ENCODE measurements around the gene AP2A1. TPM values are rescaled to one million over a fixed set of nuclear protein-coding genes. Genes with fewer than 3 reads are reported as not detected.

AP2A1 gene
- total RNA-seq, 1 donor from 2014 or later, result 96.7 TPM

DNA sequence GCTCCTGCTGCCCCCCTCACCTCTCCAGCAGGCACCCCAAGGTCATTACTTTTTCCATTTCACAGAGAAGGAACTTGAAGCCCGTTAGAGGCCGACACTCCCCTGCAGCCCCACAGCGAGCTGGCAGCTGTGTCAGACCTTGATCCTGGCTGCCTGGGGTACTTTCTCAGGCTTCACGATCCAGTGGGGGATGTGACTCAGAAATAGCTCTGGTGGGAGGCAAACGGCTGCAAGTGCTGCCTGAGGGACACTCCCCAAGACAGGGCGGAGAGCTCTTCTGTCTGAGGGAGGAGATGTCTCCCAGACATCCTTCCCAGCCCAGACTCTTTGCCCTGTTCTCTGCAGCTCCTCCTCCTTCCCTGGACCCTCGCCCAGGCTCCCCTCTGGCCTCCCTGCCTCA is 8.5 kb upstream of the AP2A1 start:
- no peak for DNase-seq (ENCODE audit: low read depth, low spot score)
- no peak overlapping the region for H3K27ac Mint-ChIP-seq (ENCODE audit: unreplicated experiment)
- no peaks in the 10 kb centered on the region for H3K9me3 Mint-ChIP-seq
- H3K4me3 Mint-ChIP-seq, result no peak overlapping the region
- peaks cover 16% of the 10 kb centered on the region for H3K27me3 Mint-ChIP-seq (ENCODE audit: low read depth)
- no peak for TF ChIP-seq CTCF (conservative IDR thresholded peaks at IDR 0.05)
- H3K4me1 Mint-ChIP-seq, result no peaks in the 10 kb centered on the region
- H3K36me3 Mint-ChIP-seq (ENCODE audit: low read depth), result no peaks in the 10 kb centered on the region

DNA sequence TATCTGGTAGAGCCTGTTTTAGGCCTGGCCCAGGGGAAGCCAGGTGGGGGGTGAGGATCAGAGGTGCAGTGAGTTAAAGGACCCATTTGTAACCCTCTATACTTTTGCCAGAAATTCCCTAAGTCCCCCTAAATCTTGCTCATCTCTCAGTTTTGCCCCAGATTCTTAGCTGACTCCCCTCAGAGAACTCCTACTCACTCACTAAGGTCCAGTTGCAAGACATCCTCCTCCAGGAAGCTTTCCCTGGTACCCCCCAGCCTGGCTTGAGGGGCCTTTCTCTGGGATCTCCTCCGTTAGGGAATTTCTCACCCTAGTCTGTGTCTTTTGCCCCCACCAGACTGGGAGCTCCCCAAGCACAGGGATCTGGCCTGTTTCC is 5.6 kb upstream of the AP2A1 start:
- peak overlapping the region; percentile 28 for H3K27ac Mint-ChIP-seq (ENCODE audit: unreplicated experiment)

DNA sequence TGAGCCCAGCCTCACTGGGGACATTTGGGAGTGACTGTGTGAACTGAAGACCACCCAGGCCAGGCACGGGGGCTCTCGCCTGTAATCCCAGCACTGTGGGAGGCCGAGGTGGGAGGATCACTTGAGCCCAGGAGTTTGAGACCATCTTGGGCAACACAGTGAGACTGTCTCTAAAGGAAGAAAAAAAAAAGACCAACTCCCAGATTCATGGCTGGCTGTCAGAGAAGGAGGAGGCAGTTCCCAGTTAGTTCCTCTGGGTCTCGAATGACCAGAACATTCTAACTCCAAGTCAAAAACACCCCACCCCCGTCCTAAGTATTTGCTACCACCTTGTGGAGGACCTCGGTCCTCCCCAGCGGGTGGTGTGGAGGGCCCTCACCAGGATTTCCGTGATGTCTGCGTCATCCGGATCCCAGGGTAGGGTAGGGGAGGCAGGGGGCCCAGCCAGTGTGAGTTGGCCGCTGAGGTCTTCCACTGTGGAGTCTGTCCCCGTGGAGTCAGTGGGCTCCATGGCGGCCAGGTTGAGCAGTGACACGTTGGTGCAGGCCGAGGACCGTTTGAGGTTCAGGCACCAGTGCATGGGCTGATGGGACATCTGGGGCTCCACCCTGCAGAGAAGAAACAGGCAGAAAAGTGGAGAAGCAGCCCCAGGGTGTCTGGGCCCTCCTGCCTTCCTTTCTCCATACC is 5.0 kb upstream of the AP2A1 start:
- H3K27ac Mint-ChIP-seq (ENCODE audit: unreplicated experiment), result no peak overlapping the region
- peaks cover 16% of the 10 kb centered on the region for H3K27me3 Mint-ChIP-seq (ENCODE audit: low read depth)
- H3K4me3 Mint-ChIP-seq, result no peak overlapping the region
- no peaks in the 10 kb centered on the region for H3K9me3 Mint-ChIP-seq
- no peak for DNase-seq (ENCODE audit: low read depth, low spot score)
- no peaks in the 10 kb centered on the region for H3K36me3 Mint-ChIP-seq (ENCODE audit: low read depth)
- H3K4me1 Mint-ChIP-seq, result peaks cover 12% of the 10 kb centered on the region
- TF ChIP-seq CTCF (conservative IDR thresholded peaks at IDR 0.05), result no peak

More for the DNA sequence above, 5.6 kb upstream of the AP2A1 start:
- peaks cover 16% of the 10 kb centered on the region for H3K27me3 Mint-ChIP-seq (ENCODE audit: low read depth)
- no peak for TF ChIP-seq CTCF (conservative IDR thresholded peaks at IDR 0.05)
- no peak overlapping the region for H3K4me3 Mint-ChIP-seq
- H3K36me3 Mint-ChIP-seq (ENCODE audit: low read depth), result no peaks in the 10 kb centered on the region
- H3K9me3 Mint-ChIP-seq, result no peaks in the 10 kb centered on the region
- H3K4me1 Mint-ChIP-seq, result peaks cover 9% of the 10 kb centered on the region
- DNase-seq (ENCODE audit: low read depth, low spot score), result no peak

DNA sequence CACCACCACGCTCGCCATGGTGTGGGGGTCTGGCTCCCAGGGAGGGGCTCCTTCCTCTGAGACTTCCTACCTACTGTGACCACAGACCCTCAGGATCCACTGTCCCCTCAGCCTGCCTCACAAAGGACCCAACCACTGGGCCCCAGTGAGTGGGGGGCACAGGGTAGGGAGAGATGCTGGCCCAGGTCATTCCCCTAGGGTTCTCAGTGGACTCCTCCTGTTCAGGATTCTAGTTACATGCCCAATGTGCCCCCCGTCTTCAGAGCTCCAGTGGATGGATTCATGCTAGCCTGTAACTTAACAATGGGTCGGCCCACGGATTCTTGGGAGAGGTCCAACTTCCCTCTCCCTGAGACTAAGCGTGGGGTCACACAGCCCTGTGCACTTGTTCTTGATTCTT is 3.6 kb upstream of the AP2A1 start, which contains the start of gene TSKS:
Gene TSKS, minus strand, starts transcription at position 77 of the 400 bp plus-strand sequence. Its CDS starts 59 bp downstream, at position 18.
- H3K27ac Mint-ChIP-seq (ENCODE audit: unreplicated experiment), result no peak within 1 kb of the TSS

GRCh38 chr19:49764341-49764740 is 2.5 kb upstream of the AP2A1 start:
- no peak for DNase-seq (ENCODE audit: low read depth, low spot score)
- no peaks in the 10 kb centered on the region for H3K36me3 Mint-ChIP-seq (ENCODE audit: low read depth)
- H3K4me1 Mint-ChIP-seq, result peaks cover 30% of the 10 kb centered on the region
- no peak for TF ChIP-seq CTCF (conservative IDR thresholded peaks at IDR 0.05)
- H3K9me3 Mint-ChIP-seq, result no peaks in the 10 kb centered on the region
- no peak overlapping the region for H3K4me3 Mint-ChIP-seq
- H3K27ac Mint-ChIP-seq (ENCODE audit: unreplicated experiment), result peak overlapping the region; percentile 13
- no peaks in the 10 kb centered on the region for H3K27me3 Mint-ChIP-seq (ENCODE audit: low read depth)

More for the DNA sequence above, 3.6 kb upstream of the AP2A1 start, which contains the start of gene TSKS:
- Mint-ChIP-seq H3K9me3 (no peaks in the 10 kb centered on the region), H3K4me1 (peaks cover 23% of the 10 kb centered on the region), H3K4me3 (no peak within 1 kb of the TSS), H3K36me3 (ENCODE audit: low read depth) (no peaks in the 10 kb centered on the region), H3K27me3 (ENCODE audit: low read depth) (peaks cover 6% of the 10 kb centered on the region)
- no peak for TF ChIP-seq CTCF (conservative IDR thresholded peaks at IDR 0.05)
- DNase-seq (ENCODE audit: low read depth, low spot score), result no peak

Data from neural crest cell (in vitro differentiated cells).